CD4-positive, alpha-beta T cell treated with Interleukin-10 for 1 hour (primary cell): ENCODE data around the gene PLD3.
A peak's percentile ranks its signal among the peaks of the same experiment; 100 is the strongest.

Experiments used
- DNase-seq: peaks from one replicate; pipeline ENCODE4 v3.0.0-alpha.2; 2020

PLD3 gene

GRCh38 chr19:40416918-40417642 is 68.6 kb downstream of the PLD3 start:
- DNase-seq: no peak

DNA sequence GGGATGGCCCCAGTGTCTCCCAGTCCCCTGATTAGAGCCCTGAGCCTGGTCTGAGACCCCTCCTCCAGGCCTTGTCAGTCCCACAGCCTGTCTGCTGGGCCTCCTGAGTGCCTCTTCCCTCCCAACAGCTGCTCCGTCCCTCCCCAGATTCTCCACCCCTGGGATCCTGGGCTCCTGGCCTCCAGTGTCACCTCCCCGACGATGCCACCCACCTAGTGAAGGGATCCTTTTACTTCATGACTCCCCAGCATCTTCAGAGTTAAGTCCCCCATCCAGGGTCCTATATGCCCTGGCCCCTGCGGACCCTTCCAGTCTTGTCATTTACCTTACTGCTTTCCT is 69.1 kb downstream of the PLD3 start:
- no peak for DNase-seq

GRCh38 chr19:40418040-40418439 is 69.5 kb downstream of the PLD3 start:
- DNase-seq: no peak

- DNase-seq: no peak
Measured at GRCh38 chr19:40419066-40419612, 70.6 kb downstream of the PLD3 start.

DNA sequence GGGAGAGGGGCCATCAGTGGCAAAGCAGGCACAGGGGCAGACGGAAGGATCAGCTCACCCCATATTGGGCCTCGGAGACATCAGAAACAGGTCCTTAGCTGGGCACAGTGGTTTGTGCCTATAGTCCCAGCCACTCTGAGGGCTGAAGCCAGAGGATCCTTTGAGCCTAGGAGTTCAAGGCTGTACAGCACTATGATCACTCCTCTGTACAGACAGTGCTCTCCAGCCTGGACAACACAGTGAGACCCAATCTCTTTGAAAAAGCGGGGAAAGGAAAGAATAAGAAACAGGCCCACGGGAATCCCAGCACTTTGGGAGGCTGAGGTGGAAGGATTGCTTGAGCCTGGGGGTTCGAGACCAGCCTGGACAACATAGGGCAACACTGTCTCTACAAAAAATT is 71.3 kb downstream of the PLD3 start:
- no peak for DNase-seq

DNA sequence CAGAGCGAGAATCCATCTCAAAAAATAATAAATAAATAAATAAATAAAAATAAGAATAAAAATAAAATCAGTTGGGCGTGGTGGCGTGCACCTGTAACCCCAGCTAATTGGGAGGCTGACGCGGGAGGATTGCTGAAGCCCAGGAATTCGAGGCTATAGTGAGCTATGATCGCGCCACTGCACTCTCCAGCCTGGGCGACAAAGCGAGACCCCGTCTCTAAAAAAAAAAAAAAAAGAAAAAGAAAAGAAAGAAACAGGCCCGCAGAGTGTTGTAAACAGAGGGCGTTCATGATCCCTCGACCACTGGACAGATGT is 71.9 kb downstream of the PLD3 start:
- DNase-seq: no peak

DNA sequence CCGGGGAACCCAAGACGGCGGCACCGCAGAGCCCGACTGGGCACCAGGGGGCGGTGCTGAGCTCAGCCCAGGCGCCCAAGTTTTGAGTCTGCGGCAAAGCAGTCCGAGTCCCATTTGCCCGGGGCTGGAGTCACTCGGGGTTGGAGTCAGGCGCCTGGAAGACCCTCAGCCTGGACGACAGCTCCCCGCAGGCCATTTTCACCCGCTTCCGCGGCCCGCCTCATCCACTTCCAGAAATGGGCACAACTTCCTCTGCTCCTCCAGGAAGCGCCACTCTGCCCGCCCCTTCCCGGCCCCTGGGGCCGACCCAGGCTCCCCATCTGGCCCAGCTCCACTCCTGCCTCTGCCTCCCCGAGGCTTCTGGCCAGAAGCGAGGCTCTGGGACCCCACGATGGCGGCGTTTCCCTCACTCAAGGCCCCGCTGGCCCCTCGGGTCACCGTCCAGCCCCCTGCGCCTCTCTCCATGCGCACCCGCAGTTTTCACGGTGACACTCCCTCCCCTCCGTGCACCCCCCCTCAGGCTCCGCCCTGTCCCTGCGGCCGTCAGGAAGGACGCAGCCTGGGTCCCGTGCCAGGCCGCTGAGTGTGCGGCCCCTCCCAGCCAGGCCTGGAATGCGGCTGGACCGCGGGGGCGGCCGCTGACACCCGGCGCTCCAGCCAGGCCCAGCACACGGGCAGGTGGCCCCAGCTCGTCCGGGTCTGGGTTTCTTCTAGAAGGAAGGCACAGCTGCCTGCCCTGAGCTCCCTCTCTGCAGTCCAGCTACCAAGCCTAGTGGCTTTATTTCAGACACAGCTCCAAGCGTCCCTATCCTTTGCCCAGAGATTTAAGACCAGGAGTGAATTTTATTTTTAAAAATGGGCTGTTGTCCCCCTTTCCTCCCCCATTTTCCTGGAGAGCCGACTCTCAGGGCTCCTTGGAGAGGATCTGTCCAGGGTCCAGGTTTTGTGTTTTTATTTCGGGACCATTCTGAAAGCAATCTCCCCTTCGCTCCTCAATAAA is 72.6 kb downstream of the PLD3 start:
- DNase-seq: peak; percentile 82

DNA sequence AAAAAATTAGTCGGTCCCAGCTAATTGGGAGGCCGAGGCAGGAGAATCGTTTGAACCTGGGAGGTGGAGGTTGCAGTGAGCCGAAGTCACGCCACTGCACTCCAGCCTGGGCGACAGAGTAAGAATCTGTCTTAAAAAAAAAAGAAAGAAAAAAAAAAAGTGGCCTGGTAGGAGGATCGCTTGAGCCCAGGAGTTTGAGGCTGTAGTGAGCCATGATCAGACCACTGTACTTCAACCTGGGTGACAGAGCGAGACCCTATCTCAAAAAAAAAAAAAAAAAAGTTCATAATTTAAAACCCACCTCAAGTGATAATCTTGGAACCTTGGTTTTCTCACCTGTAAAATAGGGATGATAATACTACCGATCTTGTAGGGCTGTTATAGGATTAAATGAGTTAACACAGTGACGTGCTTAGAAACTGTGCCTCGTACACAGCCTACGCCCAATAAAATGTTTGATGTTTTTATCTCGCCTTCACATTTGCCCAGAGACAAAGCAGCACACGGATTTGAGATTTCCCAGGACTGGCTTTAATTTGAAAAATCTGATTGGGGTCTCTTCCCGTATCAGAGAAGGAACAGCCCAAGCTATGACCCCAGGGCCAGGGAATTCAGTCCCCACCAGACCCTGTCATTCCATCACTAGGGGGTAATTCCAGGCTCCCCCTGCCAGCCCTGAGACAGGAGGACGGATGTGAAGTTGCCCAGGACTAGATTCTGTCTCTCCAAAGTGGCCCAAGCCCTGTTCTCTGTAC is 73.7 kb downstream of the PLD3 start:
- DNase-seq: no peak

GRCh38 chr19:40422748-40423566 is 74.5 kb downstream of the PLD3 start:
- DNase-seq: no peak

- no peak for DNase-seq
Measured at GRCh38 chr19:40423938-40424337, 75.4 kb downstream of the PLD3 start.

- no peak for DNase-seq
Measured at GRCh38 chr19:40424637-40425449, 76.3 kb downstream of the PLD3 start.

DNA sequence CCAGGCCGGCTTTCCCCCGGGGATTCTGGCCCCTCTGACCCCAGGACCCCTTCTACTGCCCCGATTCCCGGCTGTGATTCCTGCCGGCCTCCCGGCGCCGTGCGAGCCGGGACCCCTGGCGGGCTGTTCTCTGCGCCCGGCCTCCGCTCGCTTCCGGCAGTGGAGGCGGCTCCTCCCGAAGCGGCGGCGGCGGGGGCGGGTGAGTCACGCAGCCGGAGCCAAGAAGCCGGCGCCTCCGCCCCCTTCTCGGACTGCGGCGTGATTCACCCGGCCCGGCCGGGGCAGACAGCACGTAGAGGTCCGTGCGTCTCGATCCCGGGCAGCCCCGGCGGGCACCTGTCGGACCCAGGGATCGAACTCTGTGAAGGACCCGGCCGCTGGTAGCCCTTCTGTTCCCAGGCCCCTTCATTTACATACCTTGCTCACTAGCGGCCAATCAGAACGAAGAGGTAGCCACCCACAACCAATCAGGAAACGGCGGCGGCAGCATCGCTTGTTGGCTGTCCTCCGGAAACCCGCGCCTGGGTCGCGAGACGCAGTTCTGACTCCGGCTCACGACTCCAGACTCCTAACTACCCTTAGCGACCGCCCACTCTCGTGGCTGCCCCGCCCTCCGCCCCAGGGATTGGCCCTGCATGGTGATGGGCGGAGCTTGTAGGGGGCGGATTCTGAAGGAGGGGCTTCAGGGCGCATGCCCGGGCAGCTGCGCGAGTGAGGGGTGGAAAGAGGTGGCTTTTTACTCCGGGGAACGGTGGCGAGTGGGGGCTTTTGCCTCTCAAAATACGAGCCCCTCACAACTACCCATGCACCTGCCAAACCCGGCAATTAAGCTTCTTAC is 77.2 kb downstream of the PLD3 start, which contains the start of gene SERTAD1:
Gene SERTAD1, minus strand, starts transcription at position 543 of the 838 bp plus-strand sequence. CDS start 2,446 bp downstream, outside the sequence.
- DNase-seq: peak; percentile 100
